HepG2 (cell line): ENCODE results near the gene RETREG2. TPM values are rescaled to one million over a fixed set of nuclear protein-coding genes. Genes with fewer than 3 reads are reported as not detected.

Source experiments
- ATAC-seq: fragments of 200-7000 bp; cut with Tn5 transposase; 3 replicates; pipeline ENCODE4 v1.9.1; 2020; ENCODE audit warnings: mild to moderate bottlenecking, moderate library complexity
- BruUV-seq: library from RNA; stranded (reverse); fragments of 400-500 nt; replicated peaks from 2 replicates; lab custom pipeline; 2021; lab: Mats Ljungman, UMichigan
- CTCF ChIA-PET: fragments of 300-600 bp; formaldehyde crosslinking; extraction: SDS; loops from one replicate; lab custom pipeline; 2021; ENCODE audit warnings: low total read pairs, inconsistent platforms, low intra/inter-chr PET ratio; lab: Yijun Ruan, JAX
- POLR2A ChIA-PET: fragments of 350-600 bp; sonication (Branson Sonifier 250); formaldehyde crosslinking; loops from one replicate; lab custom pipeline; 2020; ENCODE audit warnings: antibody characterized with exemption, inconsistent platforms; lab: Yijun Ruan, JAX
- DNase-seq: peaks from one replicate; pipeline ENCODE4 v3.0.0-alpha.2; 2015; ENCODE audit warnings: low spot score
- FAIRE-seq: peaks from 3 replicates; lab custom pipeline; 2011; peaks lifted over from hg19 to GRCh38; lab: Jason Lieb, UNC
- H2AFZ ChIP-seq: one replicate; pipeline ENCODE4 v1.6.1; 2011; ENCODE audit warnings: low read length, inconsistent platforms
- H3K27ac ChIP-seq: fragments of 300-600 bp; 3 replicates; pipeline ENCODE4 v1.8.0; 2011; ENCODE audit warnings: mixed run types, mild to moderate bottlenecking, mixed read lengths, low read length, inconsistent platforms; ENCODE audit not compliant: insufficient read depth; ENCODE audit errors: extremely low read length
- H3K27me3 ChIP-seq, 2 experiments: fragments of 200-600 bp in 1 of 2; 2 replicates in 1 of 2; 3 replicates in 1 of 2; pipeline versions ENCODE4 v1.6.0 to v1.8.0; 2011; ENCODE audit warnings: low read length in 2 of 2, mild to moderate bottlenecking in 2 of 2, moderate library complexity in 2 of 2, inconsistent platforms in 1 of 2; ENCODE audit not compliant: insufficient read depth in 2 of 2, control insufficient read depth in 1 of 2
- H3K36me3 ChIP-seq, 2 experiments: fragments of 200-600 bp in 1 of 2; replicated peaks in 1 of 2; 2 replicates in 1 of 2; 3 replicates in 1 of 2; pipeline versions ENCODE4 v1.5.1 to v1.8.0; 2011; ENCODE audit warnings: low read length in 2 of 2, inconsistent platforms in 1 of 2; ENCODE audit not compliant: insufficient read depth in 2 of 2, control insufficient read depth in 1 of 2
- H3K4me1 ChIP-seq: 2 replicates; pipeline ENCODE4 v1.5.1; 2012; ENCODE audit warnings: low read length, inconsistent platforms; ENCODE audit not compliant: insufficient read depth
- H3K4me2 ChIP-seq: 2 replicates; pipeline ENCODE4 v1.6.0; 2011; ENCODE audit warnings: low read depth, low read length, inconsistent platforms
- H3K4me3 ChIP-seq, 3 experiments: fragments of 200-600 bp in 1 of 3; sonication (generic), shearing (Covaris generic) in 1 of 3; replicated peaks in 1 of 3; 2 replicates each; pipeline ENCODE4 v1.5.1; 2011 to 2016; ENCODE audit warnings: low read length in 3 of 3, inconsistent platforms in 2 of 3, low read depth in 2 of 3, mild to moderate bottlenecking in 2 of 3, control low read depth in 1 of 3, mixed read lengths in 1 of 3; ENCODE audit not compliant: insufficient read depth in 1 of 3
- H3K79me2 ChIP-seq: one replicate; pipeline ENCODE4 v1.6.1; 2011; ENCODE audit warnings: low read length, inconsistent platforms; ENCODE audit not compliant: insufficient read depth
- H3K9ac ChIP-seq: 2 replicates; pipeline ENCODE4 v1.6.0; 2011; ENCODE audit warnings: mild to moderate bottlenecking, low read depth, low read length, inconsistent platforms; ENCODE audit not compliant: insufficient read depth
- H3K9me3 ChIP-seq: 2 replicates; pipeline ENCODE4 v1.5.1; 2012; ENCODE audit warnings: mild to moderate bottlenecking, low read length
- H4K20me1 ChIP-seq: 2 replicates; pipeline ENCODE4 v1.6.0; 2011; ENCODE audit warnings: inconsistent platforms, mild to moderate bottlenecking, low read length, moderate library complexity; ENCODE audit not compliant: insufficient read depth
- DNMT1 ChIP-seq: sonication (generic); formaldehyde crosslinking; IDR thresholded peaks from 2 replicates; pipeline ENCODE4 v1.5.1; 2020; ENCODE audit warnings: mild to moderate bottlenecking, missing genetic modification reagents
- DNMT3B ChIP-seq: conservative IDR thresholded peaks from 2 replicates; pipeline ENCODE4 v1.6.1; 2016; ENCODE audit warnings: missing biosample characterization, control low read depth
- FIP1L1 ChIP-seq: fragments of 200-400 bp; formaldehyde crosslinking; IDR thresholded peaks from 2 replicates; pipeline ENCODE4 v1.6.1; 2018; ENCODE audit warnings: low read depth, mild to moderate bottlenecking, low read length, moderate library complexity, borderline replicate concordance; ENCODE audit not compliant: insufficient read depth
- MTF1 ChIP-seq: sonication (generic); formaldehyde crosslinking; IDR thresholded peaks from 2 replicates; pipeline ENCODE4 v1.5.0; 2020; ENCODE audit warnings: missing genetic modification reagents
- NFATC3 ChIP-seq: sonication (generic); formaldehyde crosslinking; IDR thresholded peaks from 2 replicates; pipeline ENCODE4 v1.5.1; 2020; ENCODE audit warnings: mild to moderate bottlenecking, missing genetic modification reagents
- PRDM10 ChIP-seq: sonication (generic); formaldehyde crosslinking; IDR thresholded peaks from 2 replicates; pipeline ENCODE4 v1.4.0; 2020; ENCODE audit warnings: low read depth, missing genetic modification reagents
- REXO4 ChIP-seq: sonication (generic); formaldehyde crosslinking; IDR thresholded peaks from 2 replicates; pipeline ENCODE4 v1.8.0; 2022; ENCODE audit warnings: missing genetic modification reagents, mild to moderate bottlenecking, borderline replicate concordance
- SIN3B ChIP-seq: fragments of 150-350 bp; IDR thresholded peaks from 2 replicates; pipeline ENCODE4 v1.6.1; 2014; ENCODE audit warnings: low read length
- ZNF251 ChIP-seq: sonication (generic); formaldehyde crosslinking; IDR thresholded peaks from 2 replicates; pipeline ENCODE4 v1.9.0; 2021; ENCODE audit warnings: mild to moderate bottlenecking, missing genetic modification reagents
- ZNF3 ChIP-seq: IDR thresholded peaks from 2 replicates; pipeline ENCODE4 v1.7.0; 2017; ENCODE audit warnings: inconsistent platforms
- ZNF563 ChIP-seq: sonication (generic); formaldehyde crosslinking; IDR thresholded peaks from 2 replicates; pipeline ENCODE4 v1.8.0; 2022; ENCODE audit warnings: mild to moderate bottlenecking, moderate library complexity, missing genetic modification reagents
- ZNF607 ChIP-seq: sonication (generic); formaldehyde crosslinking; IDR thresholded peaks from 2 replicates; pipeline ENCODE4 v1.5.1; 2020; ENCODE audit warnings: missing genetic modification reagents, mild to moderate bottlenecking, borderline replicate concordance
- ZNF619 ChIP-seq: sonication (generic); formaldehyde crosslinking; IDR thresholded peaks from 2 replicates; pipeline ENCODE4 v1.4.0; 2020; ENCODE audit warnings: mild to moderate bottlenecking, missing genetic modification reagents
- WGBS: methylation state at CpG from one replicate; pipeline ENCODE4 v1.1.6; 2017; ENCODE audit warnings: low lambda C conversion rate; 5-methylcytosine and 5-hydroxymethylcytosine counted together
- in situ Hi-C: cut with HindIII; loops from 2 replicates; pipeline ENCODE4 v1.10.0; 2017; ENCODE audit warnings: low pct_unique_long_range_greater_than_20kb; ENCODE audit not compliant: extremely low pct_ligation_motif_present
- intact Hi-C: fragments of 100-400 bp; cut with micrococcal nuclease; formaldehyde crosslinking; loops from one replicate; pipeline ENCODE4 v1.10.0; 2022; ENCODE audit not compliant: unreplicated experiment
- polyA plus RNA-seq, 8 experiments: library from polyadenylated mRNA; depleted of rRNA in 3 of 8; stranded (reverse) in 7 of 8; unstranded in 1 of 8; fragments of >200 nt; fragmentation: Illumina TruSeq in 4 of 8; extraction: Trizol in 4 of 8; gene quantifications; 2 replicates each; pipeline versions ENCODE4 v1.2.1 to v1.2.3, GENCODE V29; 2011 to 2016; ENCODE audit warnings: low read depth in 4 of 8, missing spikeins in 1 of 8, mixed read lengths in 1 of 8; ENCODE audit not compliant: insufficient read depth in 1 of 8
- total RNA-seq, 5 experiments: library from RNA; depleted of rRNA; stranded (reverse); fragments of >200 nt; fragmentation: Illumina TruSeq; extraction: Trizol; gene quantifications; 2 replicates each; pipeline ENCODE4 v1.2.3, GENCODE V29; 2016; ENCODE audit warnings: low read depth in 1 of 5
- TF ChIP-seq, protein P1 (sequence below): IDR thresholded peaks from 2 replicates; pipeline ENCODE4 v1.6.1; 2016; ENCODE audit warnings: missing compliant biosample characterization, missing genetic modification reagents, borderline replicate concordance

Gene RETREG2
- total and polyA plus RNA-seq, 2 of the 13 experiments (the other 11 are each of a cell fraction or from before 2014, with no cell fraction given) = 86.0 to 134 TPM

DNA sequence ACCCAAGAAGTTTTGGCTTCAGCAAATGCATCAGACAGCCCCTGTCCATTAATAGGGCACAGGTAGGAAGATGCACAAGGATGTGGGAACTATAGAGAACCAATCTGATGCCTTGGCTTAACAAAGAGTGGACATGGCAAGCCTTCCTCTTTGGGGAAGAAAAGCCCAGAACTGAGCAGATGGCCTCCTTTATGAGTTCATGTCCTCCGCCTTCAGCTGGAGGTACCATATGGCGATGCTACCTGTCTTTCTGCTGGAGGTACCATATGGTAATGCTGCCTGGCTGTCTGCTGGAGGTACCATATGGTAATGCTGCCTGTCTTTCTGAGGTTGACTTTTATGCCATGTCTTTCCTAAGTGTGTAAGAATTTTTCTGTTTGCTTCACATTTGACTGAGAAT lies 6.0 kb downstream of the RETREG2 start:
- H3K4me2 ChIP-seq = no peak overlapping the region
- TF ChIP-seq REXO4 (CRISPR knock-in tag) (no peak), DNMT3B (CRISPR knock-in tag) (no peak), FIP1L1 (no peak), NFATC3 (CRISPR knock-in tag) (no peak), ZNF251 (CRISPR knock-in tag) (no peak), PRDM10 (no peak), SIN3B (no peak), DNMT1 (CRISPR knock-in tag) (no peak), ZNF619 (no peak), ZNF3 (CRISPR knock-in tag) (no peak), MTF1 (no peak), ZNF563 (CRISPR knock-in tag) (no peak), ZNF607 (CRISPR knock-in tag) (no peak)
- TF ChIP-seq, protein P1, sequence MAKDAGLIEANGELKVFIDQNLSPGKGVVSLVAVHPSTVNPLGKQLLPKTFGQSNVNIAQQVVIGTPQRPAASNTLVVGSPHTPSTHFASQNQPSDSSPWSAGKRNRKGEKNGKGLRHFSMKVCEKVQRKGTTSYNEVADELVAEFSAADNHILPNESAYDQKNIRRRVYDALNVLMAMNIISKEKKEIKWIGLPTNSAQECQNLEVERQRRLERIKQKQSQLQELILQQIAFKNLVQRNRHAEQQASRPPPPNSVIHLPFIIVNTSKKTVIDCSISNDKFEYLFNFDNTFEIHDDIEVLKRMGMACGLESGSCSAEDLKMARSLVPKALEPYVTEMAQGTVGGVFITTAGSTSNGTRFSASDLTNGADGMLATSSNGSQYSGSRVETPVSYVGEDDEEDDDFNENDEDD (CRISPR knock-in tag) = no peak
- DNase-seq (no peak), FAIRE-seq (peak; percentile 47), ATAC-seq (no peak)
- in situ Hi-C loops = no loop called here
- no peak overlapping the region for H3K9ac ChIP-seq
- ChIA-PET POLR2A (interaction anchor here (0.8 to 2.1 kb wide), 2 partner anchors 9 to 22 kb away, joined by 3 to 11 read pairs; partner anchors contain the start of gene ZFAND2B), CTCF (no interaction called here)
- peaks cover 11% of the 10 kb centered on the region for H3K79me2 ChIP-seq
- BruUV-seq = no TSS peak
- no peaks in the 10 kb centered on the region for H3K27me3 ChIP-seq
- no peak overlapping the region for H3K4me3 ChIP-seq
- no peak overlapping the region for H2AFZ ChIP-seq
- H3K36me3 ChIP-seq = peaks cover 30 to 48% of the 10 kb centered on the region in 2 experiments
- no peak overlapping the region for H3K27ac ChIP-seq
- peaks cover 9% of the 10 kb centered on the region for H3K4me1 ChIP-seq
- WGBS = 96% methylated on average over 2 of the region's 2 CpGs
- H3K9me3 ChIP-seq = no peaks in the 10 kb centered on the region
- intact Hi-C loops = no loop called here
- H4K20me1 ChIP-seq = no peaks in the 10 kb centered on the region
